ENCODE results near the gene RPL36. TPM values are rescaled to one million over a fixed set of nuclear protein-coding genes. Genes with fewer than 3 reads are reported as not detected.
"Not testable (repeated sequence)": the region's sequence is repeated elsewhere in the genome, so short reads cannot be mapped to it uniquely, and the experiment has no call there.

RPL36 gene
- total and polyA plus RNA-seq, 5 donors from 2014 or later: 984 to 2,703 (median 1,992) TPM

- Histone ChIP-seq H3K4me3 (ENCODE audit: low read depth, low read length) (no peak overlapping the region), H3K27me3 (ENCODE audit: control insufficient read depth, insufficient read depth, low read length) (no peaks in the 10 kb centered on the region), H3K36me3 (ENCODE audit: control insufficient read depth, insufficient read depth, low read length) (peaks cover 61% of the 10 kb centered on the region), H3K9me3 (ENCODE audit: control insufficient read depth in 2 of 2, low read length in 2 of 2) (no peaks in the 10 kb centered on the region), H3K27ac (ENCODE audit: insufficient read depth, low read length, poor library complexity, severe bottlenecking) (no peak overlapping the region), H3K4me1 (ENCODE audit: control insufficient read depth, insufficient read depth, low read length, poor library complexity, severe bottlenecking) (no peaks in the 10 kb centered on the region)
- H3K9me3 Mint-ChIP-seq: no peaks in the 10 kb centered on the region
- DNase-seq (no peak), ATAC-seq (ENCODE audit: low read depth in 2 of 2) (no peak)
- no peak overlapping the region for H3K4me3 Mint-ChIP-seq
- peaks cover 8% of the 10 kb centered on the region for H3K36me3 Mint-ChIP-seq
- H3K27me3 Mint-ChIP-seq: no peaks in the 10 kb centered on the region
- no peak overlapping the region for H3K27ac Mint-ChIP-seq
- peaks cover 0 to 12% (median 5%) of the 10 kb centered on the region in 4 donors for H3K4me1 Mint-ChIP-seq
Observed at GRCh38 chr19:5697022-5697889, 7.2 kb downstream of the RPL36 start.

- H3K27me3 Mint-ChIP-seq: no peaks in the 10 kb centered on the region
- DNase-seq (no peak), ATAC-seq (ENCODE audit: low read depth in 2 of 2) (no peak)
- no peaks in the 10 kb centered on the region for H3K27me3 ChIP-seq (ENCODE audit: control insufficient read depth, insufficient read depth, low read length)
- no peaks in the 10 kb centered on the region for H3K4me1 ChIP-seq (ENCODE audit: control insufficient read depth, insufficient read depth, low read length, poor library complexity, severe bottlenecking)
- H3K27ac ChIP-seq (ENCODE audit: insufficient read depth, low read length, poor library complexity, severe bottlenecking): no peak overlapping the region
- no peaks in the 10 kb centered on the region for H3K9me3 Mint-ChIP-seq
- no peak overlapping the region for H3K27ac Mint-ChIP-seq
- peaks cover 0 to 7% (median 3%) of the 10 kb centered on the region in 4 donors for H3K4me1 Mint-ChIP-seq
- H3K36me3 ChIP-seq (ENCODE audit: control insufficient read depth, insufficient read depth, low read length): peaks cover 53% of the 10 kb centered on the region
- H3K9me3 ChIP-seq (ENCODE audit: control insufficient read depth in 2 of 2, low read length in 2 of 2): no peaks in the 10 kb centered on the region
- H3K4me3 Mint-ChIP-seq: no peak overlapping the region
- no peak overlapping the region for H3K4me3 ChIP-seq (ENCODE audit: low read depth, low read length)
- H3K36me3 Mint-ChIP-seq: peaks cover 3% of the 10 kb centered on the region
Observed at GRCh38 chr19:5697890-5698634, 8.0 kb downstream of the RPL36 start.

- Histone ChIP-seq H3K27ac (ENCODE audit: insufficient read depth, low read length, poor library complexity, severe bottlenecking) (no peak overlapping the region), H3K27me3 (ENCODE audit: control insufficient read depth, insufficient read depth, low read length) (no peaks in the 10 kb centered on the region), H3K36me3 (ENCODE audit: control insufficient read depth, insufficient read depth, low read length) (peaks cover 54% of the 10 kb centered on the region), H3K4me3 (ENCODE audit: low read depth, low read length) (no peak overlapping the region), H3K9me3 (ENCODE audit: control insufficient read depth in 2 of 2, low read length in 2 of 2) (no peaks in the 10 kb centered on the region), H3K4me1 (ENCODE audit: control insufficient read depth, insufficient read depth, low read length, poor library complexity, severe bottlenecking) (no peaks in the 10 kb centered on the region)
- peak overlapping the region in 1 of 3 donors; percentile 48 for H3K27ac Mint-ChIP-seq
- DNase-seq: no peak
- no peaks in the 10 kb centered on the region for H3K27me3 Mint-ChIP-seq
- peaks cover 0 to 7% (median 3%) of the 10 kb centered on the region in 4 donors for H3K4me1 Mint-ChIP-seq
- no peaks in the 10 kb centered on the region for H3K9me3 Mint-ChIP-seq
- peaks cover 5% of the 10 kb centered on the region for H3K36me3 Mint-ChIP-seq
- no peak overlapping the region for H3K4me3 Mint-ChIP-seq
- no peak for ATAC-seq (ENCODE audit: low read depth in 2 of 2)
Observed at GRCh38 chr19:5698635-5699422, 8.7 kb downstream of the RPL36 start.

- Mint-ChIP-seq H3K9me3 (no peaks in the 10 kb centered on the region), H3K4me1 (peaks cover 0 to 7% (median under 1%) of the 10 kb centered on the region in 4 donors), H3K4me3 (no peak overlapping the region), H3K27me3 (no peaks in the 10 kb centered on the region), H3K27ac (no peak overlapping the region), H3K36me3 (peaks cover 6% of the 10 kb centered on the region)
- Histone ChIP-seq H3K4me3 (ENCODE audit: low read depth, low read length) (no peak overlapping the region), H3K27ac (ENCODE audit: insufficient read depth, low read length, poor library complexity, severe bottlenecking) (no peak overlapping the region), H3K4me1 (ENCODE audit: control insufficient read depth, insufficient read depth, low read length, poor library complexity, severe bottlenecking) (no peaks in the 10 kb centered on the region), H3K9me3 (ENCODE audit: control insufficient read depth in 2 of 2, low read length in 2 of 2) (no peaks in the 10 kb centered on the region), H3K36me3 (ENCODE audit: control insufficient read depth, insufficient read depth, low read length) (peaks cover 42% of the 10 kb centered on the region), H3K27me3 (ENCODE audit: control insufficient read depth, insufficient read depth, low read length) (no peaks in the 10 kb centered on the region)
- no peak for ATAC-seq (ENCODE audit: low read depth in 2 of 2)
- DNase-seq: no peak
Observed at GRCh38 chr19:5700455-5701092, 10.5 kb downstream of the RPL36 start.

DNA sequence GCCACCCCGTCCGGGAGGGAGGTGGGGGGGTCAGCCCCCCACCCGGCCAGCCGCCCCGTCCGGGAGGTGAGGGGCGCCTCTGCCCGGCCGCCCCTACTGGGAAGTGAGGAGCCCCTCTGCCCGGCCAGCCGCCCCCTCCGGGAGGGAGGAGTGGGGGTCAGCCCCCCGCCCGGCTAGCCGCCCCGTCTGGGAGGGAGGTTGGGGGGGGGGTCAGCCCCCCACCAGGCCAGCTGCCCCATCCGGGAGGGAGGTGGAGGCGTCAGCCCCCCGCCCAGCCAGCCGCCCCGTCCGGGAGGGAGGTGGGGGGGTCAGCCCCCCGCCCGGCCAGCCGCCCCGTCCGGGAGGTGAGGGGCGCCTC lies 11.9 kb downstream of the RPL36 start:
- H3K4me3 ChIP-seq (ENCODE audit: low read depth, low read length); H3K27ac Mint-ChIP-seq; H3K4me3 Mint-ChIP-seq; H3K4me1 ChIP-seq (ENCODE audit: control insufficient read depth, insufficient read depth, low read length, poor library complexity, severe bottlenecking); H3K9me3 ChIP-seq (ENCODE audit: control insufficient read depth in 2 of 2, low read length in 2 of 2); DNase-seq; H3K27me3 Mint-ChIP-seq; H3K27ac ChIP-seq (ENCODE audit: insufficient read depth, low read length, poor library complexity, severe bottlenecking); H3K27me3 ChIP-seq (ENCODE audit: control insufficient read depth, insufficient read depth, low read length); H3K9me3 Mint-ChIP-seq; ATAC-seq (ENCODE audit: low read depth in 2 of 2); H3K4me1 Mint-ChIP-seq: not testable (repeated sequence)
- H3K36me3 Mint-ChIP-seq: peaks cover 10% of the 10 kb centered on the region
- peaks cover 39% of the 10 kb centered on the region for H3K36me3 ChIP-seq (ENCODE audit: control insufficient read depth, insufficient read depth, low read length)

GRCh38 chr19:5703819-5704818 lies 14.0 kb downstream of the RPL36 start:
- Histone ChIP-seq H3K27me3 (ENCODE audit: control insufficient read depth, insufficient read depth, low read length) (no peaks in the 10 kb centered on the region), H3K4me1 (ENCODE audit: control insufficient read depth, insufficient read depth, low read length, poor library complexity, severe bottlenecking) (no peaks in the 10 kb centered on the region), H3K36me3 (ENCODE audit: control insufficient read depth, insufficient read depth, low read length) (peaks cover 35% of the 10 kb centered on the region), H3K27ac (ENCODE audit: insufficient read depth, low read length, poor library complexity, severe bottlenecking) (no peak overlapping the region), H3K4me3 (ENCODE audit: low read depth, low read length) (no peak overlapping the region), H3K9me3 (ENCODE audit: control insufficient read depth in 2 of 2, low read length in 2 of 2) (no peaks in the 10 kb centered on the region)
- Mint-ChIP-seq H3K27ac (peak overlapping the region in 1 of 3 donors; percentile 60), H3K9me3 (no peaks in the 10 kb centered on the region), H3K27me3 (no peaks in the 10 kb centered on the region), H3K4me3 (peak overlapping the region in 1 of 4 donors; percentile 29), H3K36me3 (peaks cover 10% of the 10 kb centered on the region), H3K4me1 (peaks cover 0 to 7% (median under 1%) of the 10 kb centered on the region in 4 donors)
- DNase-seq (no peak), ATAC-seq (ENCODE audit: low read depth in 2 of 2) (no peak)
